ENCODE measurements around the gene ZNF101. TPM values are rescaled to one million over a fixed set of nuclear protein-coding genes. Genes with fewer than 3 reads are reported as not detected.

ZNF101 gene
- total RNA-seq, 1 experiment from 2014 or later = 12.8 TPM

GRCh38 chr19:19711934-19712828 is 43.5 kb downstream of the ZNF101 start:
- Histone ChIP-seq H3K27ac (ENCODE audit: low read depth, low read length) (no peak overlapping the region), H3K27me3 (ENCODE audit: insufficient read depth, low read length) (no peaks in the 10 kb centered on the region), H4K20me1 (ENCODE audit: insufficient read depth) (no peaks in the 10 kb centered on the region), H3K4me3 (replicated peaks in 1 of 2; ENCODE audit: low read depth in 1 of 2, low read length in 2 of 2) (no peak overlapping the region), H3K9ac (ENCODE audit: low read length) (no peak overlapping the region), H3K9me2 (ENCODE audit: insufficient read depth) (no peaks in the 10 kb centered on the region), H3K79me2 (ENCODE audit: insufficient read depth, low read length) (peaks cover 16% of the 10 kb centered on the region), H3K4me1 (ENCODE audit: control insufficient read depth in 1 of 2, insufficient read depth in 2 of 2, low read length in 2 of 2) (no peaks in the 10 kb centered on the region), H3K9me3 (ENCODE audit: control insufficient read depth in 1 of 2, insufficient read depth in 1 of 2, low read depth in 1 of 2, low read length in 2 of 2) (peaks cover 68 to 84% of the 10 kb centered on the region in 2 experiments; a peak in 3 of 4 replicates), H2AFZ (ENCODE audit: low read depth, low read length, poor library complexity, severe bottlenecking) (no peak overlapping the region), H3K4me2 (ENCODE audit: low read length) (no peak overlapping the region), H3K36me3 (ENCODE audit: control insufficient read depth in 1 of 2, insufficient read depth in 2 of 2, low read length in 2 of 2) (peaks cover 17 to 25% of the 10 kb centered on the region in 2 experiments)
- RAD21 ChIA-PET (ENCODE audit: low non-redundant PET in 1 of 2, low total read pairs in 2 of 2, uncharacterized antibody in 2 of 2, unreplicated experiment in 2 of 2) = no interaction called here
- BruUV-seq (replicated peaks) = no TSS peak
- POLR2A ChIA-PET = no interaction called here
- DNase-seq (ENCODE audit: low read depth, low spot score) (no peak), ATAC-seq (no peak)
- intact Hi-C loops (cut with micrococcal nuclease) = no loop called here
- CTCF ChIA-PET = no interaction called here
- TF ChIP-seq EZH2 (IDR thresholded peaks at IDR 0.05) (no peak), MAX (IDR thresholded peaks at IDR 0.05) (no peak), ELF1 (IDR thresholded peaks at IDR 0.05; ENCODE audit: borderline replicate concordance, low read depth) (no peak), ZNF274 (IDR thresholded peaks at IDR 0.05; ENCODE audit: low read depth, low read length) (peak; percentile 91), RAD21 (IDR thresholded peaks at IDR 0.05; ENCODE audit: low read depth) (no peak)

GRCh38 chr19:19719798-19720197 is 51.2 kb downstream of the ZNF101 start:
- DNase-seq (ENCODE audit: low read depth, low spot score) = no peak
- no peak overlapping the region for H3K4me3 ChIP-seq (replicated peaks in 1 of 2; ENCODE audit: low read depth in 1 of 2, low read length in 2 of 2)
- no peak overlapping the region for H2AFZ ChIP-seq (ENCODE audit: low read depth, low read length, poor library complexity, severe bottlenecking)
- H3K27ac ChIP-seq (ENCODE audit: low read depth, low read length) = no peak overlapping the region
- no peak for TF ChIP-seq SP1 (IDR thresholded peaks at IDR 0.05; ENCODE audit: low read depth)
- CTCF ChIA-PET = no interaction called here
- RAD21 ChIA-PET (ENCODE audit: low non-redundant PET in 1 of 2, low total read pairs in 2 of 2, uncharacterized antibody in 2 of 2, unreplicated experiment in 2 of 2) = no interaction called here
- H4K20me1 ChIP-seq (ENCODE audit: insufficient read depth) = no peaks in the 10 kb centered on the region
- BruUV-seq (replicated peaks) = no TSS peak
- no peaks in the 10 kb centered on the region for H3K9me2 ChIP-seq (ENCODE audit: insufficient read depth)
- no peaks in the 10 kb centered on the region for H3K4me1 ChIP-seq (ENCODE audit: control insufficient read depth in 1 of 2, insufficient read depth in 2 of 2, low read length in 2 of 2)
- H3K9ac ChIP-seq (ENCODE audit: low read length) = no peak overlapping the region
- H3K4me2 ChIP-seq (ENCODE audit: low read length) = no peak overlapping the region
- intact Hi-C loops (cut with micrococcal nuclease) = no loop called here
- H3K36me3 ChIP-seq (ENCODE audit: control insufficient read depth in 1 of 2, insufficient read depth in 2 of 2, low read length in 2 of 2) = no peaks in the 10 kb centered on the region
- peaks cover 37 to 55% of the 10 kb centered on the region in 2 experiments; a peak in 3 of 4 replicates for H3K9me3 ChIP-seq (ENCODE audit: control insufficient read depth in 1 of 2, insufficient read depth in 1 of 2, low read depth in 1 of 2, low read length in 2 of 2)
- H3K79me2 ChIP-seq (ENCODE audit: insufficient read depth, low read length) = peaks cover 36% of the 10 kb centered on the region
- ATAC-seq = no peak
- no peaks in the 10 kb centered on the region for H3K27me3 ChIP-seq (ENCODE audit: insufficient read depth, low read length)
- POLR2A ChIA-PET = no interaction called here
